K562 (cell line): ENCODE results near the gene EIF5A2. TPM values are rescaled to one million over a fixed set of nuclear protein-coding genes. Genes with fewer than 3 reads are reported as not detected.

Experiments used
- ATAC-seq: fragments of 200-7000 bp; cut with Tn5 transposase; 3 replicates; pipeline ENCODE4 v1.9.1; 2020; ENCODE audit warnings: moderate library complexity
- BruUV-seq: library from RNA; stranded (reverse); fragments of 400-500 nt; replicated peaks from 2 replicates; lab custom pipeline; 2021; lab: Mats Ljungman, UMichigan
- CTCF ChIA-PET: fragments of 300-600 bp; formaldehyde crosslinking; extraction: SDS; loops from one replicate; lab custom pipeline; 2021; ENCODE audit warnings: low intra/inter-chr PET ratio; lab: Yijun Ruan, JAX
- POLR2A ChIA-PET: fragments of 300-600, 350-650 bp; sonication (Branson Sonifier 250); formaldehyde crosslinking; extraction: SDS; loops from one replicate; lab custom pipeline; 2021; ENCODE audit warnings: antibody characterized with exemption, inconsistent platforms; lab: Yijun Ruan, JAX
- DNase-seq, 4 experiments: peaks; one replicate each; pipeline versions ENCODE4 v3.0.0 to v3.0.0-alpha.2; 2011 to 2018; ENCODE audit warnings: low spot score in 3 of 4, mixed read lengths in 3 of 4; ENCODE audit errors: extremely low read depth in 1 of 4
- FAIRE-seq: peaks from 2 replicates; lab custom pipeline; 2011; peaks lifted over from hg19 to GRCh38; lab: Jason Lieb, UNC
- H2AFZ ChIP-seq: 2 replicates; pipeline ENCODE4 v1.6.0; 2011; ENCODE audit warnings: low read depth, low read length, control low read depth, inconsistent platforms
- H3K27ac ChIP-seq: fragments of 200-600 bp; 3 replicates; pipeline ENCODE4 v1.8.0; 2011; ENCODE audit warnings: low read depth, mild to moderate bottlenecking, control low read depth, inconsistent platforms, low read length, moderate library complexity, mixed read lengths; ENCODE audit errors: extremely low read depth
- H3K27me3 ChIP-seq, 2 experiments: fragments of 300-600 bp in 1 of 2; 2 replicates in 1 of 2; 3 replicates in 1 of 2; pipeline versions ENCODE4 v1.6.0 to v1.8.0; 2011; ENCODE audit warnings: inconsistent platforms in 2 of 2, low read length in 2 of 2, mild to moderate bottlenecking in 1 of 2, mixed read lengths in 1 of 2, moderate library complexity in 1 of 2; ENCODE audit not compliant: control insufficient read depth in 2 of 2, insufficient read depth in 2 of 2
- H3K36me3 ChIP-seq: fragments of 300-600 bp; 3 replicates; pipeline ENCODE4 v1.8.0; 2011; ENCODE audit warnings: mild to moderate bottlenecking, low read length, inconsistent platforms; ENCODE audit not compliant: control insufficient read depth, insufficient read depth
- H3K4me1 ChIP-seq, 2 experiments: fragments of 200-600 bp in 1 of 2; replicated peaks in 1 of 2; 2 replicates in 1 of 2; 3 replicates in 1 of 2; pipeline versions ENCODE4 v1.5.1 to v1.8.0; 2011; ENCODE audit warnings: inconsistent platforms in 2 of 2, low read length in 2 of 2, mild to moderate bottlenecking in 1 of 2, mixed read lengths in 1 of 2, moderate library complexity in 1 of 2; ENCODE audit not compliant: control insufficient read depth in 2 of 2, insufficient read depth in 2 of 2
- H3K4me2 ChIP-seq: 2 replicates; pipeline ENCODE4 v1.6.1; 2011; ENCODE audit warnings: low read length, control low read depth, inconsistent platforms, mixed read lengths; ENCODE audit not compliant: insufficient read depth
- H3K4me3 ChIP-seq: fragments of 200-600 bp; sonication (generic), shearing (Covaris generic); 2 replicates; pipeline ENCODE4 v1.5.1; 2016; ENCODE audit warnings: control low read depth, inconsistent platforms
- H3K79me2 ChIP-seq: fragments of 200-600 bp; 3 replicates; pipeline ENCODE4 v1.8.0; 2011; ENCODE audit warnings: low read length, inconsistent platforms; ENCODE audit not compliant: control insufficient read depth, insufficient read depth
- H3K9ac ChIP-seq, 2 experiments: 2 replicates each; pipeline versions ENCODE4 v1.6.0 to v1.6.1; 2011; ENCODE audit warnings: low read depth in 2 of 2, low read length in 2 of 2, control low read depth in 1 of 2, inconsistent platforms in 1 of 2, mild to moderate bottlenecking in 1 of 2, mixed read lengths in 1 of 2; ENCODE audit not compliant: insufficient read depth in 1 of 2
- H3K9me1 ChIP-seq: one replicate; pipeline ENCODE4 v1.6.0; 2011; ENCODE audit warnings: inconsistent platforms, mild to moderate bottlenecking, low read length, moderate library complexity; ENCODE audit not compliant: control insufficient read depth, insufficient read depth
- H3K9me3 ChIP-seq: replicated peaks from 2 replicates; pipeline ENCODE4 v1.5.1; 2011; ENCODE audit warnings: low read depth, low read length, inconsistent platforms; ENCODE audit not compliant: control insufficient read depth, insufficient read depth
- H4K20me1 ChIP-seq: replicated peaks from 2 replicates; pipeline ENCODE4 v1.6.1; 2011; ENCODE audit warnings: low read length, inconsistent platforms, mixed read lengths; ENCODE audit not compliant: control insufficient read depth, insufficient read depth
- C11orf30 ChIP-seq: fragments of 450-650 bp; IDR thresholded peaks from 2 replicates; pipeline ENCODE4 v1.6.1; 2016; ENCODE audit warnings: low read depth, mild to moderate bottlenecking
- CHD1 ChIP-seq: fragments of 200-600 bp; sonication (generic); IDR thresholded peaks from one replicate; pipeline ENCODE4 v1.6.1; 2012; ENCODE audit warnings: mild to moderate bottlenecking, moderate library complexity, low read length, inconsistent platforms
- FOXK1 ChIP-seq: sonication (generic); formaldehyde crosslinking; IDR thresholded peaks from 2 replicates; pipeline ENCODE4 v1.8.0; 2022; ENCODE audit warnings: missing genetic modification reagents, mild to moderate bottlenecking, borderline replicate concordance
- GATA2 ChIP-seq: sonication (generic); formaldehyde crosslinking; IDR thresholded peaks from 2 replicates; pipeline ENCODE4 v1.4.0; 2020; ENCODE audit warnings: mild to moderate bottlenecking, missing genetic modification reagents
- HNRNPL ChIP-seq: fragments of 200-400 bp; formaldehyde crosslinking; IDR thresholded peaks from 2 replicates; pipeline ENCODE4 v1.6.1; 2017; ENCODE audit warnings: low read depth, mild to moderate bottlenecking, low read length
- IFI16 ChIP-seq: fragments of 250-450 bp; sonication (Bioruptor Pico); IDR thresholded peaks from 2 replicates; pipeline ENCODE4 v2.1.2; 2022; ENCODE audit warnings: mild to moderate bottlenecking, inconsistent platforms
- MAFF ChIP-seq: IDR thresholded peaks from 2 replicates; pipeline ENCODE4 v1.6.1; 2012; ENCODE audit warnings: low read length, improper control_type of control experiment
- MEF2D ChIP-seq: conservative IDR thresholded peaks from 2 replicates; pipeline ENCODE4 v1.6.1; 2016; ENCODE audit warnings: low read depth, missing genetic modification characterization, missing compliant biosample characterization
- MXI1 ChIP-seq: IDR thresholded peaks from 2 replicates; pipeline ENCODE4 v1.6.1; 2011; ENCODE audit warnings: low read depth, mild to moderate bottlenecking, improper control_type of control experiment, low read length
- NRF1 ChIP-seq, 2 experiments: fragments of 450-650 bp; IDR thresholded peaks in 1 of 2; conservative IDR thresholded peaks in 1 of 2; 2 replicates each; pipeline ENCODE4 v1.6.1; 2014; ENCODE audit warnings: mild to moderate bottlenecking in 2 of 2
- NUFIP1 ChIP-seq: fragments of 450-650 bp; IDR thresholded peaks from 2 replicates; pipeline ENCODE4 v1.6.1; 2018; ENCODE audit not compliant: partially characterized antibody
- RBBP5 ChIP-seq: fragments of 200-600 bp; sonication (generic); IDR thresholded peaks from 2 replicates; pipeline ENCODE4 v1.6.1; 2012; ENCODE audit warnings: borderline replicate concordance, mild to moderate bottlenecking, low read length, control low read depth, inconsistent platforms; ENCODE audit not compliant: insufficient read depth, poor library complexity, severe bottlenecking
- RNF2 ChIP-seq: sonication (generic); IDR thresholded peaks from 2 replicates; pipeline ENCODE4 v1.6.1; 2016
- STAG1 ChIP-seq: sonication (generic); formaldehyde crosslinking; IDR thresholded peaks from 2 replicates; pipeline ENCODE4 v1.5.0; 2020; ENCODE audit warnings: missing genetic modification reagents, borderline replicate concordance
- STAT5A ChIP-seq: IDR thresholded peaks from 2 replicates; pipeline ENCODE4 v1.6.1; 2012; ENCODE audit warnings: low read length, inconsistent platforms, borderline replicate concordance
- TGIF2 ChIP-seq: sonication (generic); formaldehyde crosslinking; IDR thresholded peaks from 2 replicates; pipeline ENCODE4 v1.8.1; 2022; ENCODE audit warnings: mild to moderate bottlenecking, missing genetic modification reagents, moderate library complexity
- YY1 ChIP-seq, 3 experiments: IDR thresholded peaks; 2 replicates each; pipeline ENCODE4 v1.6.1; 2011; ENCODE audit warnings: low read length in 2 of 3, mild to moderate bottlenecking in 2 of 3, moderate library complexity in 2 of 3, borderline replicate concordance in 1 of 3, control low read depth in 1 of 3, low read depth in 1 of 3; ENCODE audit not compliant: insufficient read depth in 3 of 3, insufficient replicate concordance in 2 of 3, control insufficient read depth in 1 of 3, insufficient read length in 1 of 3; ENCODE audit errors: extremely low read depth in 1 of 3
- ZC3H8 ChIP-seq: fragments of 450-650 bp; IDR thresholded peaks from 2 replicates; pipeline ENCODE4 v1.6.1; 2017
- ZKSCAN1 ChIP-seq: fragments of 150-350 bp; IDR thresholded peaks from 2 replicates; pipeline ENCODE4 v1.6.1; 2016; ENCODE audit warnings: low read depth, low read length
- ZNF12 ChIP-seq: sonication (generic); formaldehyde crosslinking; IDR thresholded peaks from 2 replicates; pipeline ENCODE4 v1.4.0; 2020; ENCODE audit warnings: mild to moderate bottlenecking, missing genetic modification reagents
- ZNF224 ChIP-seq: sonication (generic); formaldehyde crosslinking; IDR thresholded peaks from 2 replicates; pipeline ENCODE4 v1.8.0; 2022; ENCODE audit warnings: mild to moderate bottlenecking, missing genetic modification reagents
- ZNF263 ChIP-seq: sonication (generic); formaldehyde crosslinking; IDR thresholded peaks from 2 replicates; pipeline ENCODE4 v1.8.0; 2022; ENCODE audit warnings: mild to moderate bottlenecking, missing genetic modification reagents, borderline replicate concordance
- ZNF282 ChIP-seq: sonication (generic); formaldehyde crosslinking; IDR thresholded peaks from 2 replicates; pipeline ENCODE4 v1.8.1; 2023; ENCODE audit warnings: missing genetic modification reagents
- ZNF316 ChIP-seq: fragments of 450-650 bp; IDR thresholded peaks from 2 replicates; pipeline ENCODE4 v1.6.1; 2016
- ZNF584 ChIP-seq: fragments of 200-800 bp; sonication (Bioruptor generic); IDR thresholded peaks from 2 replicates; pipeline ENCODE4 v1.6.1; 2016; ENCODE audit warnings: low read depth, mild to moderate bottlenecking, missing genetic modification characterization, missing compliant biosample characterization
- WGBS: fragments of 100-300 bp; shearing (Covaris generic); methylation state at CpG from one replicate; pipeline ENCODE4 v1.1.6; 2016; ENCODE audit warnings: low coverage, mixed read lengths; ENCODE audit not compliant: insufficient coverage; ENCODE audit errors: missing lambda C conversion rate; 5-methylcytosine and 5-hydroxymethylcytosine counted together
- in situ Hi-C: fragments of 300-500 bp; cut with MboI; formaldehyde crosslinking; loops from 4 replicates; pipeline ENCODE4 v1.15.0; 2018; ENCODE audit warnings: inconsistent platforms, mixed read lengths
- intact Hi-C: fragments of 100-400 bp; cut with micrococcal nuclease; formaldehyde crosslinking; loops from 2 replicates; pipeline ENCODE4 v1.14.2; 2022
- polyA plus RNA-seq, 8 experiments: library from polyadenylated mRNA; depleted of rRNA in 4 of 8; stranded (reverse) in 5 of 8; unstranded in 3 of 8; fragments of >200 nt; fragmentation: Nextera tagmentation in 2 of 8; fragmentation: Illumina TruSeq in 1 of 8; extraction: Ambion mirVana in 2 of 8; extraction: Trizol in 1 of 8; gene quantifications; 2 replicates each; pipeline versions ENCODE4 v1.2.1 to v1.2.3, GENCODE V29; 2011 to 2014; ENCODE audit warnings: inconsistent platforms in 1 of 8, missing spikeins in 1 of 8
- total RNA-seq, 7 experiments: library from RNA; depleted of rRNA in 6 of 7; stranded (reverse); fragments of >200 nt in 6 of 7; fragmentation: Illumina TruSeq in 2 of 7; extraction: Trizol in 2 of 7; gene quantifications; 2 replicates each; pipeline versions ENCODE4 v1.2.1 to v1.2.3, GENCODE V29; 2011 to 2021; ENCODE audit warnings: low replicate concordance in 1 of 7
- TF ChIP-seq, protein P1 (sequence below), 2 experiments: IDR thresholded peaks; 2 replicates each; pipeline ENCODE4 v1.6.1; 2011; ENCODE audit warnings: borderline replicate concordance in 1 of 2, control low read depth in 1 of 2, low read depth in 1 of 2, low read length in 1 of 2, mild to moderate bottlenecking in 1 of 2, mixed read lengths in 1 of 2, moderate library complexity in 1 of 2; ENCODE audit not compliant: insufficient read depth in 1 of 2, insufficient read length in 1 of 2, poor library complexity in 1 of 2, severe bottlenecking in 1 of 2; ENCODE audit errors: extremely low read depth in 1 of 2

The EIF5A2 gene
- total and polyA plus RNA-seq, 9 of the 15 experiments (the other 6 are each of a cell fraction or from before 2014, with no cell fraction given), result 3.9 to 18.3 (median 15.9) TPM

DNA sequence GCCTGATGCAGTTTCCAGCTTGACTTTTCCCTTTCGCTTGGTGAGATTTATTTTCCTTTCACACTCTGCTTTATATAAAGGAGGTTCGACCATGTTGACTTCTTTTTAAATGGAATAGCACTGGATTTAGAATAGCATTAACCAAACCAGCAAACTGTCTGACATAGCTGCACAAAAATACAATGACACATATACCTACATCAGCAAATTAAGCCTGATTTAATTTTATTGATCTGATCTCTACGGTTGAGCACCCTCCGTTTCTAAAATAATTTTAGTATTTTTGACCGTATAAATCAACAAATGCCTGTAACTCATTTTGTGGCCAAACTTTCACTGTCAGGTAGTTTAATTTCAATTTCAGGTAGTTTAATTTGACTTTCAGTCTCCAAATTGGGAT, 5.8 kb upstream of the EIF5A2 start:
- FAIRE-seq (no peak), DNase-seq (no peak), ATAC-seq (no peak)
- intact Hi-C loops, result no loop called here
- in situ Hi-C loops, result no loop called here
- H3K27me3 ChIP-seq, result no peaks in the 10 kb centered on the region
- no peak overlapping the region for H3K4me3 ChIP-seq
- ChIA-PET CTCF (no interaction called here), POLR2A (no interaction called here)
- H3K9ac ChIP-seq, result no peak overlapping the region
- no peak overlapping the region for H3K4me2 ChIP-seq
- no peaks in the 10 kb centered on the region for H3K36me3 ChIP-seq
- H4K20me1 ChIP-seq, result no peaks in the 10 kb centered on the region
- H3K9me3 ChIP-seq, result peaks cover 7% of the 10 kb centered on the region
- H3K79me2 ChIP-seq, result no peaks in the 10 kb centered on the region
- H3K4me1 ChIP-seq, result peaks cover 0 to 6% of the 10 kb centered on the region in 2 experiments; a peak in 2 of 5 replicates
- no peaks in the 10 kb centered on the region for H3K9me1 ChIP-seq
- no peak overlapping the region for H3K27ac ChIP-seq
- BruUV-seq, result no TSS peak
- 66% methylated on average over 5 of the region's 5 CpGs for WGBS
- H2AFZ ChIP-seq, result no peak overlapping the region
- TF ChIP-seq CHD1 (no peak), ZNF282 (CRISPR knock-in tag) (no peak), NRF1 (conservative IDR thresholded peaks at IDR 0.05 in 1 of 2, IDR thresholded peaks at IDR 0.05 in 1 of 2) (no peak), IFI16 (CRISPR knock-in tag) (no peak), MXI1 (no peak), ZNF316 (peak; percentile 60), RNF2 (no peak), RBBP5 (no peak), NUFIP1 (no peak), MAFF (0 out of 2 replicates have a peak, but pooled peaks have one; percentile 19), STAG1 (no peak), ZNF263 (CRISPR knock-in tag) (no peak), YY1 (IDR thresholded peaks at IDR 0.05; ENCODE audit: borderline replicate concordance in 1 of 3, control insufficient read depth in 1 of 3, extremely low read depth in 1 of 3, insufficient read depth in 3 of 3, insufficient read length in 1 of 3, insufficient replicate concordance in 2 of 3, low read depth in 1 of 3, low read length in 2 of 3) (no peak), ZC3H8 (no peak), ZNF12 (CRISPR knock-in tag) (no peak), TGIF2 (no peak), STAT5A (no peak), ZNF224 (no peak), ZKSCAN1 (no peak), GATA2 (CRISPR knock-in tag) (no peak), C11orf30 (peak; percentile 50; the same call in 1 of the 2 replicates), FOXK1 (no peak), MEF2D (tag) (no peak), HNRNPL (no peak), ZNF584 (CRISPR knock-in tag) (no peak)
- TF ChIP-seq, protein P1, sequence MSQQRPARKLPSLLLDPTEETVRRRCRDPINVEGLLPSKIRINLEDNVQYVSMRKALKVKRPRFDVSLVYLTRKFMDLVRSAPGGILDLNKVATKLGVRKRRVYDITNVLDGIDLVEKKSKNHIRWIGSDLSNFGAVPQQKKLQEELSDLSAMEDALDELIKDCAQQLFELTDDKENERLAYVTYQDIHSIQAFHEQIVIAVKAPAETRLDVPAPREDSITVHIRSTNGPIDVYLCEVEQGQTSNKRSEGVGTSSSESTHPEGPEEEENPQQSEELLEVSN (IDR thresholded peaks at IDR 0.05; ENCODE audit: borderline replicate concordance in 1 of 2, extremely low read depth in 1 of 2, insufficient read depth in 1 of 2, insufficient read length in 1 of 2, low read depth in 1 of 2, low read length in 1 of 2, poor library complexity in 1 of 2, severe bottlenecking in 1 of 2), result no peak
